MV-4-11 (cell line): ENCODE measurements around the gene FMO4.
"Not testable (repeated sequence)": the region's sequence is repeated elsewhere in the genome, so short reads cannot be mapped to it uniquely, and the experiment has no call there.

Source experiments
- DNase-seq: peaks from one replicate; lab custom pipeline; 2025; lab: John Stamatoyannopoulos, UW

The FMO4 gene

DNA sequence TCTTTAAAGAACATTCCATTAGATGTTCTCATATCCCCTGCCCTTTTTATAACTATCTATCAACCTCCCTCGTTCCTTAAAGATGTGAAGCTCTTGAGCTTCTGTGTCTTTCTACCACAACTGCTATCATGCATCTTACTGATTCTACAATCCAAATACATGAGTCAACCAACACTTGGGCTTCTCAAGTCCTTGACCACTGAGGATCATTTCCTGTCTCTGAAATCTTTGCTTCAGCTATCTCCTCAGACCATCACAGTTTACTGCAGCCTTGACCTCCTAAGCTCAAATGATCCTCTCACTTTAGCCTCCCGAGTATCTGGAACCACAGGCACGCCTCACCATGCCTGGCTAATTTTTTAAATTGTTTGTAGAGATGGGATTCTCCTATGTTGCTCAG lies 75.2 kb downstream of the FMO4 start:
- peak; percentile 17 for DNase-seq

GRCh38 chr1:171390740-171391139 lies 76.8 kb downstream of the FMO4 start:
- DNase-seq: not testable (repeated sequence)
